ENCODE results near the gene SLC22A3. TPM values are rescaled to one million over a fixed set of nuclear protein-coding genes. Genes with fewer than 3 reads are reported as not detected.

Gene SLC22A3
- total RNA-seq, 1 donor from 2014 or later: 4.2 TPM

DNA sequence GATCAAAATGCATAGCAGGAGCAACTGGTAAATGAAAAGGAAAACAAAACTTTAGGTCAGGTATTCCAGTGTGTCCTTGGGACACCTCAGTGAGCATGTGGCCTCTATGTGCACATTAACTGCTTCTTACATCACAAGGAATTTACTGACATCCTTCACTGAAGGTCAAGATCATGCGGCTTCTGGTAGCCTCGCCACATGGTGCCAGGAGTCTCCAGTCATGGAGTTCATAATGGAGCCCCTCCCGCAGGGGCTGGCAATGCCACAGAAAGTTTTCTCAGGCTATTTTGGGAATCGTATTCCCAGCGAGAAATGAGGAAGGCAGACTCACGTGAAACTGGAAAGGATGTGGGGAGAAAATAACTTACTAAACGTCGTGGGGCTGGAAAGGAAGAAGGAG lies 19.7 kb upstream of the SLC22A3 start:
- TF ChIP-seq, protein P1, sequence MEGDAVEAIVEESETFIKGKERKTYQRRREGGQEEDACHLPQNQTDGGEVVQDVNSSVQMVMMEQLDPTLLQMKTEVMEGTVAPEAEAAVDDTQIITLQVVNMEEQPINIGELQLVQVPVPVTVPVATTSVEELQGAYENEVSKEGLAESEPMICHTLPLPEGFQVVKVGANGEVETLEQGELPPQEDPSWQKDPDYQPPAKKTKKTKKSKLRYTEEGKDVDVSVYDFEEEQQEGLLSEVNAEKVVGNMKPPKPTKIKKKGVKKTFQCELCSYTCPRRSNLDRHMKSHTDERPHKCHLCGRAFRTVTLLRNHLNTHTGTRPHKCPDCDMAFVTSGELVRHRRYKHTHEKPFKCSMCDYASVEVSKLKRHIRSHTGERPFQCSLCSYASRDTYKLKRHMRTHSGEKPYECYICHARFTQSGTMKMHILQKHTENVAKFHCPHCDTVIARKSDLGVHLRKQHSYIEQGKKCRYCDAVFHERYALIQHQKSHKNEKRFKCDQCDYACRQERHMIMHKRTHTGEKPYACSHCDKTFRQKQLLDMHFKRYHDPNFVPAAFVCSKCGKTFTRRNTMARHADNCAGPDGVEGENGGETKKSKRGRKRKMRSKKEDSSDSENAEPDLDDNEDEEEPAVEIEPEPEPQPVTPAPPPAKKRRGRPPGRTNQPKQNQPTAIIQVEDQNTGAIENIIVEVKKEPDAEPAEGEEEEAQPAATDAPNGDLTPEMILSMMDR (conservative IDR thresholded peaks at IDR 0.05; ENCODE audit: low read depth, low read length): no peak
- H3K4me3 ChIP-seq (ENCODE audit: low read depth, low read length): no peak overlapping the region
- no peak for DNase-seq (ENCODE audit: low read depth)

DNA sequence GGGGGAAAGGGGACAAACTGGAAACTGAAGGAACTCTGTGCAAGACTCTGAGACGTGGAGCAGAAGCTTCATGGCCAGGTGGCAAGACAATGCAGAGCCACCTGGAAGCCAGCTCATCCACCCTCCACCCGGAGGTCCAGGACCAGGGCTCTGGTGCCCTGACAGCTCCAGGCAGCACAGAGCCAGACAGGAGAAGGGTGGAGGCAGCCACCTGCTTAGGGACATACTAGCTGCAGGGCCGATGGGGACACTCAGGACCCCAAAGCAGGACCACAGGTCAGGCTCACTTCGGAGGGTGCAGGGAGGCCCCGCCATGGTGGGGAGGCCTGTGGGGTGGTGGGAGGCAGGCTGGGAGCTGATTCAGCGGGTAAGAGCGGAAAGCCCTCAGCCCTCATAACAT lies 19.0 kb upstream of the SLC22A3 start:
- no peak overlapping the region for H3K4me3 ChIP-seq (ENCODE audit: low read depth, low read length)
- TF ChIP-seq, protein P1 (conservative IDR thresholded peaks at IDR 0.05; ENCODE audit: low read depth, low read length): no peak
- no peak for DNase-seq (ENCODE audit: low read depth)

DNA sequence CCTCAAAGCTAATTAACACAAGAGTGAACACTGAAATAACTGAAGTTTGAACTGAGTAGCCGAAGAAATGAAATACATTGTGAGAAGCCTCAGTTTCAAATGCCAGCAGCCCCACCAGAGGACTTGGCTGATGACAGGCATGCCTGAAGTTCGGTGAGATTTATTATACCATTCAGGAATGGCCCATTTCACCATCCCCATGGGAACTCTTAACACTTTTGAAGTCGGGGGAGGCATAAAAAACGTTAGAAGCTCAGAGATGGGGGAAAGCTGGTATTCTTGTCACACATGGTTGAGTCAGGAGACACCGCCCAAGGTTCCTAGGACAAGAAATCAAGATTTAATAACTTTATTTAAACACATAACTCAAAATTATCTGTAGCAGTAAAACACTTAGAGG lies 17.6 kb upstream of the SLC22A3 start:
- TF ChIP-seq, protein P1 (conservative IDR thresholded peaks at IDR 0.05; ENCODE audit: low read depth, low read length): no peak
- no peak overlapping the region for H3K4me3 ChIP-seq (ENCODE audit: low read depth, low read length)
- no peak for DNase-seq (ENCODE audit: low read depth)

DNA sequence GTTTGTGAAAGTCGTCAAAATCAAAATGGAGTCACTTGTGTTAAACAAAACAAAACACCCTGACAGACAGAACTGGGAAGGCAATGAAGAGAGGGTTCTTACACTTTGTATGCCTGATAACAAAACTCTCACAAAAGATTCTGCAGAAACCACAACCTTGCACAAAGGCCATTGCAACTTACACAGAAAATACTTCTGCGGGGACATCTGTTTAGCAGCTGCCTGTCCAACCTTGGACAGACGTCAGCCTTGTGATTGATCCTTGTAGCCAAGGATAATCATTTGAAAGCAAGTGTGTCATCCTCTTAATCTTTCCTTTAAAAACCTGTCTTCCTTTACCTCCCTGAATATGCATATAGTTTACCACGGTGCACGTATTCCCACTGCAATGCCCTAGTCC lies 17.0 kb upstream of the SLC22A3 start:
- no peak for DNase-seq (ENCODE audit: low read depth)
- no peak overlapping the region for H3K4me3 ChIP-seq (ENCODE audit: low read depth, low read length)
- TF ChIP-seq, protein P1 (conservative IDR thresholded peaks at IDR 0.05; ENCODE audit: low read depth, low read length): no peak

DNA sequence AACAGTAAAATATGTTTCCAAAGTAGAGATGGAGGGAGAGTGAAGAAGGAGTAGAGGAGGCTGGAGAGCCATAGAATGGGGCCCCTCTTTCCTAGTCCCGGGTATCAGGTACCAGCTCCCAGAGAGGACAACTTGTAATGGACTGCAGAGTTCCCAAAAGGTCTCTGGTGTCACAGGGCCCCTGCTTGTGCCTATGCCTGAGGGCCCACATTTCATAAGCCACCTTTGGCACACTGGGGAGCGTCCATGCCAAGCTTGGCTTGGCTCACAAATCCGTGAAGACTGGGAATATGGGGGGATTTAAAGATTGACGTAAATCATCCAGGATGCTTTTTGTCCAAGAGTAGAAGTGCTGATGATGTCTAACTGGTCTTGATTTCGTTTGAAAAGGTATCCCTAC lies 16.4 kb upstream of the SLC22A3 start:
- H3K4me3 ChIP-seq (ENCODE audit: low read depth, low read length): no peak overlapping the region
- DNase-seq (ENCODE audit: low read depth): no peak
- TF ChIP-seq, protein P1 (conservative IDR thresholded peaks at IDR 0.05; ENCODE audit: low read depth, low read length): no peak

DNA sequence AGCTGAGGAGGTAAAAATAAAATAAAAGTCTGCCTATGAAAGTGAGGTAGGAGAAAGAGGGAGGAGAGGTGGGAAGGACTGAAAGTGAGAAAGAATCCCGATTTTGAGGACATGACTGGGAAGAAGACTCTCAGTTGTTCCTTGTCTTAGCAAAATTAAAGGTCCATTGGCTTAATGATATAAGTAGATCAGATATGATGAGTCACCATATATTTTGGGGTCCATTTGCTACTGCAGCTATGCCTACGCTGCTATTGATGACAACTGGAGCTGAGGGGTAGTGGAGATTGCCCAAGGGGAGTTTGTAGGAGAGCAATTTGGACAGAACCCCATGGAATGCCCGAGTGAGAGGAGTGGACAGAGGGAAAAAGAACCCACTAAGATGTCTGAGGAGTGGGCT lies 15.1 kb upstream of the SLC22A3 start:
- TF ChIP-seq, protein P1 (conservative IDR thresholded peaks at IDR 0.05; ENCODE audit: low read depth, low read length): no peak
- DNase-seq (ENCODE audit: low read depth): no peak
- H3K4me3 ChIP-seq (ENCODE audit: low read depth, low read length): no peak overlapping the region

DNA sequence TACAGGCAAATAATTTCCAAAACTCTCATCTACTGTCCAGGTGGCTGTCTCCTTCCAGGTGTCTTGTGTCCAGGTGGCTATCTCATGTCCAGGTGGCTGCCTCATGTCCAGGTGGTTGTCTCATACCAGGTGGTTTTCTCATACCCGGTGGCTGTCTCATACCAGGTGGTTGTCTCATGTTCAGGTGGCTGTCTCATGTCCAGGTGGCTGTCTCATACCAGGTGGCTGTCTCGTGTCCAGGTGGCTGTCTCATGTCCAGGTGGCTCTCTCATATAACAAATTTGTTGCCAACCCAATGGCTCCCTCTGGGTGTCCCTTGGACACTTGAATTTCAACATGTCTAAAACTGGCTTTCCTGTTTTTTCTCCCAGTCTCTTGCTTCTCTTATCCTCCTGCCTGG lies 14.3 kb upstream of the SLC22A3 start:
- no peak for DNase-seq (ENCODE audit: low read depth)
- TF ChIP-seq, protein P1 (conservative IDR thresholded peaks at IDR 0.05; ENCODE audit: low read depth, low read length): no peak
- H3K4me3 ChIP-seq (ENCODE audit: low read depth, low read length): no peak overlapping the region

Measured in epithelial cell of proximal tubule (primary cell).